Common myeloid progenitor, CD34-positive (primary cell): ENCODE data around the gene ERCC5.

Experiments
- CTCF ChIA-PET: fragments of 350-600 bp; sonication (Branson Sonifier 250); formaldehyde crosslinking; loops from one replicate; lab custom pipeline; 2021; ENCODE audit warnings: antibody characterized with exemption; lab: Charles Lee
- POLR2A ChIA-PET: fragments of 350-600 bp; sonication (Branson Sonifier 250); formaldehyde crosslinking; loops from one replicate; lab custom pipeline; 2021; ENCODE audit warnings: antibody characterized with exemption; lab: Charles Lee
- DNase-seq, 3 donors: peaks; one replicate each; pipeline versions ENCODE4 v3.0.0 to v3.0.0-alpha.2; 2013
- H3K27ac ChIP-seq, 2 experiments: 1 replicate in 1 of 2; 2 replicates in 1 of 2; pipeline ENCODE4 v1.7.0; 2013; ENCODE audit warnings: inconsistent platforms in 2 of 2, low read length in 2 of 2, mild to moderate bottlenecking in 2 of 2, low read depth in 1 of 2, moderate library complexity in 1 of 2; ENCODE audit not compliant: severe bottlenecking in 2 of 2, insufficient read depth in 1 of 2, poor library complexity in 1 of 2
- H3K27me3 ChIP-seq, 5 experiments: replicated peaks in 2 of 5; 1 replicate in 3 of 5; 2 replicates in 2 of 5; pipeline versions ENCODE4 v1.6.1 to v1.7.0; 2013; ENCODE audit warnings: low read length in 4 of 5, mild to moderate bottlenecking in 2 of 5, moderate library complexity in 2 of 5, inconsistent platforms in 1 of 5; ENCODE audit not compliant: insufficient read depth in 5 of 5, control insufficient read depth in 4 of 5
- H3K36me3 ChIP-seq, 4 experiments: 1 replicate in 2 of 4; 2 replicates in 2 of 4; pipeline versions ENCODE4 v1.6.1 to v1.7.0; 2013; ENCODE audit warnings: low read length in 3 of 4, control low read depth in 1 of 4, mild to moderate bottlenecking in 1 of 4; ENCODE audit not compliant: control insufficient read depth in 4 of 4, insufficient read depth in 4 of 4
- H3K4me1 ChIP-seq, 4 experiments: 1 replicate in 3 of 4; 2 replicates in 1 of 4; pipeline versions ENCODE4 v1.6.1 to v1.7.1; 2013; ENCODE audit warnings: low read length in 3 of 4, mild to moderate bottlenecking in 3 of 4, control low read depth in 1 of 4, inconsistent platforms in 1 of 4, moderate library complexity in 1 of 4; ENCODE audit not compliant: control insufficient read depth in 4 of 4, insufficient read depth in 4 of 4; ENCODE audit errors: control extremely low read depth in 1 of 4
- H3K4me3 ChIP-seq, 7 experiments: 1 replicate in 4 of 7; 2 replicates in 3 of 7; pipeline versions ENCODE4 v1.5.1 to v1.7.0; 2013; ENCODE audit warnings: mild to moderate bottlenecking in 7 of 7, low read length in 6 of 7, moderate library complexity in 6 of 7, inconsistent platforms in 2 of 7, low read depth in 2 of 7, control low read depth in 1 of 7; ENCODE audit not compliant: insufficient read depth in 4 of 7, control insufficient read depth in 1 of 7; ENCODE audit errors: extremely low read depth in 1 of 7
- H3K9me3 ChIP-seq, 5 experiments: 1 replicate in 4 of 5; 2 replicates in 1 of 5; pipeline versions ENCODE4 v1.6.1 to v1.7.1; 2013; ENCODE audit warnings: low read length in 4 of 5, mild to moderate bottlenecking in 2 of 5, inconsistent platforms in 1 of 5, low read depth in 1 of 5, moderate library complexity in 1 of 5; ENCODE audit not compliant: control insufficient read depth in 4 of 5, insufficient read depth in 2 of 5; ENCODE audit errors: control extremely low read depth in 1 of 5
- WGBS: methylation state at CpG from one replicate; pipeline ENCODE4 v1.1.5; 2013; ENCODE audit not compliant: insufficient coverage; 5-methylcytosine and 5-hydroxymethylcytosine counted together

ERCC5 gene

DNA sequence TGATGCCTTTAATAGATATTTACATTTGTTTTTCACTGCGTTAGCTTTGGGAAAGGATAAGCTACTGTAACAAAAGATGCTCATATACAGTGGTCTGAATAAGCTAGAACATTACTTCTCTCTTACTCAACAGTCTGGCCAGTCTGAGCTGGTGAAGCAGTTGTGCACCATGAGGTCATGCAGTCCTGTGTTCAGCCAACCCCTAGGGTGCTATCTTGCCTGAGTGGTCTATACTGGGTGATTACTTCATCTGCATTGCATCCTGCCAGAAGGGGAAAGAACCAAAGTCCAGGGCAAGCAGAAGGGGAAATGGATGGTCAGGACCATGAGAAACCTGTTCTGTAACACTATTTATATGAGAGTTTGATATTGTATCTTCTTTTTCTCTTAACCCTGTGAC lies 31.5 kb downstream of the ERCC5 start:
- Histone ChIP-seq H3K4me1 (no peaks in the 10 kb centered on the region), H3K9me3 (no peaks in the 10 kb centered on the region), H3K4me3 (no peak overlapping the region), H3K36me3 (peaks cover 20 to 47% (median 32%) of the 10 kb centered on the region in 4 experiments), H3K27ac (no peak overlapping the region), H3K27me3 (no peaks in the 10 kb centered on the region)
- 100% methylated on average over 1 of the region's 1 CpG for WGBS
- DNase-seq: no peak
- ChIA-PET CTCF (interaction anchor here (1.6 kb wide), 1 partner anchor 38 kb away, joined by 5 read pairs; no protein-coding TSS in a partner anchor), POLR2A (interaction anchor here (1.3 kb wide), 1 partner anchor 34 kb away, joined by 3 read pairs; no protein-coding TSS in a partner anchor)

- Histone ChIP-seq H3K27me3 (no peaks in the 10 kb centered on the region), H3K27ac (no peak overlapping the region), H3K9me3 (no peaks in the 10 kb centered on the region), H3K4me1 (no peaks in the 10 kb centered on the region), H3K4me3 (no peak overlapping the region), H3K36me3 (peaks cover 19 to 39% (median 27%) of the 10 kb centered on the region in 4 experiments)
- CTCF ChIA-PET: interaction anchor here (1.2 kb wide), 1 partner anchor 24 kb away, joined by 3 read pairs; no protein-coding TSS in a partner anchor
- 100% methylated on average over 3 of the region's 5 CpGs for WGBS
- POLR2A ChIA-PET: no interaction called here
- no peak for DNase-seq
Measured at GRCh38 chr13:102878481-102878880, 32.6 kb downstream of the ERCC5 start.

- ChIA-PET CTCF (interaction anchor here (0.9 kb wide), 1 partner anchor 9 kb away, joined by 6 read pairs; no protein-coding TSS in a partner anchor), POLR2A (no interaction called here)
- peaks cover 13 to 27% (median 21%) of the 10 kb centered on the region in 4 experiments for H3K36me3 ChIP-seq
- H3K27ac ChIP-seq: no peak overlapping the region
- WGBS: 97% methylated on average over 9 of the region's 13 CpGs
- H3K4me1 ChIP-seq: no peaks in the 10 kb centered on the region
- H3K27me3 ChIP-seq: no peaks in the 10 kb centered on the region
- no peak overlapping the region for H3K4me3 ChIP-seq
- H3K9me3 ChIP-seq: no peaks in the 10 kb centered on the region
- DNase-seq: no peak
Measured at GRCh38 chr13:102879793-102880499, 34.1 kb downstream of the ERCC5 start.

GRCh38 chr13:102881819-102882686 lies 36.2 kb downstream of the ERCC5 start:
- CTCF ChIA-PET: interaction anchor here (2.3 kb wide), 1 partner anchor 12 kb away, joined by 6 read pairs; no protein-coding TSS in a partner anchor
- H3K9me3 ChIP-seq: no peaks in the 10 kb centered on the region
- no CpG with 5 or more reads among the region's 4 CpGs for WGBS

DNA sequence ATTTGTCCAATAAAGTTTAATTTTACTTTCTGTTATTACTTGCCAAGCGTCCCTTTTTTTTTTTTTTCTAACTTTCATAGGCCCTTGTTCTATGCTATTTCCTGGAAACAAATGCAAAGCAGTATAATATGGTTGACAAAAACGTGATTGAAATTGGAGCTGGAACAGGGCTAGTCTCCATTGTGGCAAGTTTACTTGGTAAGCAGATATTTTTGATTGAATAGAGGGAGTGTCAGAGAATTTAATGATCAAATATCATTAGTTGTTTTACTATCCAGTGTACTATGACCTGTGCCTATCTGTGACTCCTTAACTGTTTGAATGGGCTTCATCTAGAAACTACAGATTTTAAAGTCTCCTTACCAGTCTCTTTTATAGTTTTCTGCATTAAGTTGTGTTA lies 46.7 kb downstream of the ERCC5 start:
- CTCF ChIA-PET: no interaction called here
- Histone ChIP-seq H3K36me3 (no peaks in the 10 kb centered on the region), H3K27ac (no peak overlapping the region), H3K27me3 (no peaks in the 10 kb centered on the region), H3K9me3 (no peaks in the 10 kb centered on the region), H3K4me3 (no peak overlapping the region), H3K4me1 (no peaks in the 10 kb centered on the region)
- DNase-seq: no peak
- 100% methylated on average over 1 of the region's 2 CpGs for WGBS
- POLR2A ChIA-PET: no interaction called here

More at GRCh38 chr13:102881819-102882686, 36.2 kb downstream of the ERCC5 start:
- no peak overlapping the region for H3K27ac ChIP-seq
- H3K4me3 ChIP-seq: no peak overlapping the region
- no peak for DNase-seq
- no peaks in the 10 kb centered on the region for H3K27me3 ChIP-seq
- H3K36me3 ChIP-seq: peaks cover 2 to 12% (median 7%) of the 10 kb centered on the region in 4 experiments
- H3K4me1 ChIP-seq: no peaks in the 10 kb centered on the region
- POLR2A ChIA-PET: interaction anchor here (0.7 kb wide), 1 partner anchor 34 kb away, joined by 4 read pairs; no protein-coding TSS in a partner anchor

GRCh38 chr13:102897371-102898138 lies 51.7 kb downstream of the ERCC5 start:
- H3K9me3 ChIP-seq: no peaks in the 10 kb centered on the region
- no peak for DNase-seq
- no peak overlapping the region for H3K4me3 ChIP-seq
- ChIA-PET POLR2A (no interaction called here), CTCF (interaction anchor here (0.7 to 1.6 kb wide), 3 partner anchors 10 to 19 kb away, joined by 3 to 5 read pairs (median 4); no protein-coding TSS in a partner anchor)
- no peaks in the 10 kb centered on the region for H3K27me3 ChIP-seq
- H3K27ac ChIP-seq: no peak overlapping the region
- 98% methylated on average over 6 of the region's 6 CpGs for WGBS
- H3K36me3 ChIP-seq: no peaks in the 10 kb centered on the region
- H3K4me1 ChIP-seq: no peaks in the 10 kb centered on the region
